GM19455 (cell line): ENCODE results near the gene PRPF38B.

Experiments
- ATAC-seq: cut with Tn5 transposase; IDR thresholded peaks from one replicate; pipeline ENCODE4 v1.9.1; 2021; ENCODE audit not compliant: unreplicated experiment

The PRPF38B gene

GRCh38 chr1:108716437-108717230, 24.5 kb downstream of the PRPF38B start:
- ATAC-seq: no peak

- no peak for ATAC-seq
Measured at GRCh38 chr1:108717774-108718316, 25.7 kb downstream of the PRPF38B start.

GRCh38 chr1:108718927-108719655, 27.0 kb downstream of the PRPF38B start:
- ATAC-seq: no peak

GRCh38 chr1:108719656-108720435, 27.7 kb downstream of the PRPF38B start:
- ATAC-seq: no peak

GRCh38 chr1:108722292-108722691, 30.2 kb downstream of the PRPF38B start:
- ATAC-seq: no peak

GRCh38 chr1:108725906-108726305, 33.8 kb downstream of the PRPF38B start:
- ATAC-seq: no peak

GRCh38 chr1:108728327-108728923, 36.3 kb downstream of the PRPF38B start:
- ATAC-seq: no peak

- no peak for ATAC-seq
Measured at GRCh38 chr1:108729481-108729880, 37.4 kb downstream of the PRPF38B start.

- ATAC-seq: no peak
Measured at GRCh38 chr1:108732398-108732797, 40.3 kb downstream of the PRPF38B start.

- no peak for ATAC-seq
Measured at GRCh38 chr1:108734171-108734865, 42.2 kb downstream of the PRPF38B start.

- ATAC-seq: no peak
Measured at GRCh38 chr1:108742253-108742652, 50.1 kb downstream of the PRPF38B start.

GRCh38 chr1:108745980-108746381, 53.9 kb downstream of the PRPF38B start:
- no peak for ATAC-seq

- ATAC-seq: peak; percentile 89
Measured at GRCh38 chr1:108746382-108747170, 54.5 kb downstream of the PRPF38B start, which contains the start of gene STXBP3. Gene STXBP3, plus strand, starts transcription at chr1:108746674. Its CDS starts 64 bp downstream, at chr1:108746738.

- peak; percentile 21 for ATAC-seq
Measured at GRCh38 chr1:108747171-108747850, 55.2 kb downstream of the PRPF38B start.

GRCh38 chr1:108747898-108748297, 55.8 kb downstream of the PRPF38B start:
- ATAC-seq: no peak

- no peak for ATAC-seq
Measured at GRCh38 chr1:108749081-108749480, 57.0 kb downstream of the PRPF38B start.

- no peak for ATAC-seq
Measured at GRCh38 chr1:108750476-108751181, 58.5 kb downstream of the PRPF38B start.
